Measurements from ENCODE around the gene CLEC10A.

DNA sequence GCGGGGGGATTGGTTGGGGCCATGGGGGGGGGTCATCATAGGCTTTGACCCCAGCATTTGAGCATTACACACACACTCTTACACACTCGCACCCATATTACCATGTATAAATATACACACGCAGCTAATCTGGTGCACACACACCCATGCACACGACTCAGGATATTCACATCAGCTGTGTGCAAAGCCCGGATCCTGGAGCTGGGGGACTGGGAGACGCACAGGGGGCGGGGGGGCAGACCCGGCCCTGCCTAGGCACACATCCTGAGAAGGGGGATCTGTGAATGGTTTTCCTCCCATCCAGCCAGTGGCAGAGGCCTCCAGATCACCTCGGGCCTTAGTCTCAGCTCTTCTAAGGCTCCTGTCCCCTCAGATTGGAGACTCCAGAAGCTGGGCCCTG, 28.9 kb upstream of the CLEC10A start:
- no peak for TF ChIP-seq POLR2AphosphoS5 (IDR thresholded peaks at IDR 0.05; ENCODE audit: low read length)
- no peak for TF ChIP-seq EZH2 (IDR thresholded peaks at IDR 0.05; ENCODE audit: borderline replicate concordance, control insufficient read depth, low read depth, low read length)
- TF ChIP-seq, protein P1, sequence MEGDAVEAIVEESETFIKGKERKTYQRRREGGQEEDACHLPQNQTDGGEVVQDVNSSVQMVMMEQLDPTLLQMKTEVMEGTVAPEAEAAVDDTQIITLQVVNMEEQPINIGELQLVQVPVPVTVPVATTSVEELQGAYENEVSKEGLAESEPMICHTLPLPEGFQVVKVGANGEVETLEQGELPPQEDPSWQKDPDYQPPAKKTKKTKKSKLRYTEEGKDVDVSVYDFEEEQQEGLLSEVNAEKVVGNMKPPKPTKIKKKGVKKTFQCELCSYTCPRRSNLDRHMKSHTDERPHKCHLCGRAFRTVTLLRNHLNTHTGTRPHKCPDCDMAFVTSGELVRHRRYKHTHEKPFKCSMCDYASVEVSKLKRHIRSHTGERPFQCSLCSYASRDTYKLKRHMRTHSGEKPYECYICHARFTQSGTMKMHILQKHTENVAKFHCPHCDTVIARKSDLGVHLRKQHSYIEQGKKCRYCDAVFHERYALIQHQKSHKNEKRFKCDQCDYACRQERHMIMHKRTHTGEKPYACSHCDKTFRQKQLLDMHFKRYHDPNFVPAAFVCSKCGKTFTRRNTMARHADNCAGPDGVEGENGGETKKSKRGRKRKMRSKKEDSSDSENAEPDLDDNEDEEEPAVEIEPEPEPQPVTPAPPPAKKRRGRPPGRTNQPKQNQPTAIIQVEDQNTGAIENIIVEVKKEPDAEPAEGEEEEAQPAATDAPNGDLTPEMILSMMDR (IDR thresholded peaks at IDR 0.05 in 2 of 3, conservative IDR thresholded peaks at IDR 0.05 in 1 of 3; ENCODE audit: control insufficient read depth in 2 of 3, extremely low read depth in 1 of 3, insufficient read depth in 1 of 3, low read depth in 3 of 3, low read length in 3 of 3), result no peak
- no peak for TF ChIP-seq NFYB (IDR thresholded peaks at IDR 0.05; ENCODE audit: insufficient read depth, low read depth, low read length)
- no peak for TF ChIP-seq EED (IDR thresholded peaks at IDR 0.05; ENCODE audit: low read depth)
- TF ChIP-seq, protein P2, sequence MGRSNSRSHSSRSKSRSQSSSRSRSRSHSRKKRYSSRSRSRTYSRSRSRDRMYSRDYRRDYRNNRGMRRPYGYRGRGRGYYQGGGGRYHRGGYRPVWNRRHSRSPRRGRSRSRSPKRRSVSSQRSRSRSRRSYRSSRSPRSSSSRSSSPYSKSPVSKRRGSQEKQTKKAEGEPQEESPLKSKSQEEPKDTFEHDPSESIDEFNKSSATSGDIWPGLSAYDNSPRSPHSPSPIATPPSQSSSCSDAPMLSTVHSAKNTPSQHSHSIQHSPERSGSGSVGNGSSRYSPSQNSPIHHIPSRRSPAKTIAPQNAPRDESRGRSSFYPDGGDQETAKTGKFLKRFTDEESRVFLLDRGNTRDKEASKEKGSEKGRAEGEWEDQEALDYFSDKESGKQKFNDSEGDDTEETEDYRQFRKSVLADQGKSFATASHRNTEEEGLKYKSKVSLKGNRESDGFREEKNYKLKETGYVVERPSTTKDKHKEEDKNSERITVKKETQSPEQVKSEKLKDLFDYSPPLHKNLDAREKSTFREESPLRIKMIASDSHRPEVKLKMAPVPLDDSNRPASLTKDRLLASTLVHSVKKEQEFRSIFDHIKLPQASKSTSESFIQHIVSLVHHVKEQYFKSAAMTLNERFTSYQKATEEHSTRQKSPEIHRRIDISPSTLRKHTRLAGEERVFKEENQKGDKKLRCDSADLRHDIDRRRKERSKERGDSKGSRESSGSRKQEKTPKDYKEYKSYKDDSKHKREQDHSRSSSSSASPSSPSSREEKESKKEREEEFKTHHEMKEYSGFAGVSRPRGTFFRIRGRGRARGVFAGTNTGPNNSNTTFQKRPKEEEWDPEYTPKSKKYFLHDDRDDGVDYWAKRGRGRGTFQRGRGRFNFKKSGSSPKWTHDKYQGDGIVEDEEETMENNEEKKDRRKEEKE (IDR thresholded peaks at IDR 0.05), result no peak
- no peak for TF ChIP-seq CREM (IDR thresholded peaks at IDR 0.05; ENCODE audit: low read depth)
- TF ChIP-seq, protein P3, sequence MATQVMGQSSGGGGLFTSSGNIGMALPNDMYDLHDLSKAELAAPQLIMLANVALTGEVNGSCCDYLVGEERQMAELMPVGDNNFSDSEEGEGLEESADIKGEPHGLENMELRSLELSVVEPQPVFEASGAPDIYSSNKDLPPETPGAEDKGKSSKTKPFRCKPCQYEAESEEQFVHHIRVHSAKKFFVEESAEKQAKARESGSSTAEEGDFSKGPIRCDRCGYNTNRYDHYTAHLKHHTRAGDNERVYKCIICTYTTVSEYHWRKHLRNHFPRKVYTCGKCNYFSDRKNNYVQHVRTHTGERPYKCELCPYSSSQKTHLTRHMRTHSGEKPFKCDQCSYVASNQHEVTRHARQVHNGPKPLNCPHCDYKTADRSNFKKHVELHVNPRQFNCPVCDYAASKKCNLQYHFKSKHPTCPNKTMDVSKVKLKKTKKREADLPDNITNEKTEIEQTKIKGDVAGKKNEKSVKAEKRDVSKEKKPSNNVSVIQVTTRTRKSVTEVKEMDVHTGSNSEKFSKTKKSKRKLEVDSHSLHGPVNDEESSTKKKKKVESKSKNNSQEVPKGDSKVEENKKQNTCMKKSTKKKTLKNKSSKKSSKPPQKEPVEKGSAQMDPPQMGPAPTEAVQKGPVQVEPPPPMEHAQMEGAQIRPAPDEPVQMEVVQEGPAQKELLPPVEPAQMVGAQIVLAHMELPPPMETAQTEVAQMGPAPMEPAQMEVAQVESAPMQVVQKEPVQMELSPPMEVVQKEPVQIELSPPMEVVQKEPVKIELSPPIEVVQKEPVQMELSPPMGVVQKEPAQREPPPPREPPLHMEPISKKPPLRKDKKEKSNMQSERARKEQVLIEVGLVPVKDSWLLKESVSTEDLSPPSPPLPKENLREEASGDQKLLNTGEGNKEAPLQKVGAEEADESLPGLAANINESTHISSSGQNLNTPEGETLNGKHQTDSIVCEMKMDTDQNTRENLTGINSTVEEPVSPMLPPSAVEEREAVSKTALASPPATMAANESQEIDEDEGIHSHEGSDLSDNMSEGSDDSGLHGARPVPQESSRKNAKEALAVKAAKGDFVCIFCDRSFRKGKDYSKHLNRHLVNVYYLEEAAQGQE (IDR thresholded peaks at IDR 0.05; ENCODE audit: low read depth, low read length), result no peak
- TF ChIP-seq, protein P4, sequence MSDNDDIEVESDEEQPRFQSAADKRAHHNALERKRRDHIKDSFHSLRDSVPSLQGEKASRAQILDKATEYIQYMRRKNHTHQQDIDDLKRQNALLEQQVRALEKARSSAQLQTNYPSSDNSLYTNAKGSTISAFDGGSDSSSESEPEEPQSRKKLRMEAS (IDR thresholded peaks at IDR 0.05; ENCODE audit: low read depth, low read length), result no peak
- TF ChIP-seq WRNIP1 (IDR thresholded peaks at IDR 0.05; ENCODE audit: borderline replicate concordance, low read depth, low read length), result no peak
- no peak for TF ChIP-seq FOXK2 (IDR thresholded peaks at IDR 0.05)
- TF ChIP-seq MTA2 (IDR thresholded peaks at IDR 0.05; ENCODE audit: low read depth), result no peak
- no peak for TF ChIP-seq HDAC2 (IDR thresholded peaks at IDR 0.05)
